Testis (tissue), 2 donors: ENCODE data around the gene PTPRD.

Experiments used
- POLR2A ChIP-seq: fragments of 450-650 bp; IDR thresholded peaks from one replicate; pipeline ENCODE4 v1.6.1; 2017; ENCODE audit warnings: antibody characterized with exemption, mild to moderate bottlenecking, moderate library complexity
- TF ChIP-seq, protein P1 (sequence below), 3 experiments: fragments of 450-650 bp in 2 of 3; fragments of 200-600 bp in 1 of 3; sonication (generic) in 1 of 3; IDR thresholded peaks; one replicate each; pipeline ENCODE4 v1.5.1; 2016 to 2019; ENCODE audit warnings: antibody characterized with exemption in 3 of 3, mild to moderate bottlenecking in 2 of 3, moderate library complexity in 1 of 3

DNA sequence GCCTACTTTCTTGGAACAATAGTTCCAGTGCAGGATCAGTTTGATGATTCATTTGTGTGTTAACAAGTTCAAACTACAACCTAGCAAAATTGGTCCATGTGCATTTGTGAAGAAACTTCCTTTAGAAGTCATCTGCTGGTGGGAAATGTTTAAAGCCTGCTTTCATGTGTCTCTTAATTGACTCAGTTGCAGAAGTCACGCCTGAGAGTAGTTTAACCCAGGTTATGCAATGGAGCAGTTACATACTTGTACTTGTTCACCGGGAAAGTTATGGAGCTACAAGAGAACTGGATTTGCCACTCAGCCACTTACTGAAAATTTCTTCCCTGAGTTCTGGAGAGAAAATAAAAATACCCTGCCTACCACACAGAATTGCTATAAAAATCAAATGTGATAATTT lies 1397.8 kb downstream of the PTPRD start:
- TF ChIP-seq, protein P1, sequence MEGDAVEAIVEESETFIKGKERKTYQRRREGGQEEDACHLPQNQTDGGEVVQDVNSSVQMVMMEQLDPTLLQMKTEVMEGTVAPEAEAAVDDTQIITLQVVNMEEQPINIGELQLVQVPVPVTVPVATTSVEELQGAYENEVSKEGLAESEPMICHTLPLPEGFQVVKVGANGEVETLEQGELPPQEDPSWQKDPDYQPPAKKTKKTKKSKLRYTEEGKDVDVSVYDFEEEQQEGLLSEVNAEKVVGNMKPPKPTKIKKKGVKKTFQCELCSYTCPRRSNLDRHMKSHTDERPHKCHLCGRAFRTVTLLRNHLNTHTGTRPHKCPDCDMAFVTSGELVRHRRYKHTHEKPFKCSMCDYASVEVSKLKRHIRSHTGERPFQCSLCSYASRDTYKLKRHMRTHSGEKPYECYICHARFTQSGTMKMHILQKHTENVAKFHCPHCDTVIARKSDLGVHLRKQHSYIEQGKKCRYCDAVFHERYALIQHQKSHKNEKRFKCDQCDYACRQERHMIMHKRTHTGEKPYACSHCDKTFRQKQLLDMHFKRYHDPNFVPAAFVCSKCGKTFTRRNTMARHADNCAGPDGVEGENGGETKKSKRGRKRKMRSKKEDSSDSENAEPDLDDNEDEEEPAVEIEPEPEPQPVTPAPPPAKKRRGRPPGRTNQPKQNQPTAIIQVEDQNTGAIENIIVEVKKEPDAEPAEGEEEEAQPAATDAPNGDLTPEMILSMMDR (IDR thresholded peaks at IDR 0.05) = no peak
- no peak for TF ChIP-seq POLR2A
